Activated gamma-delta T cell treated with Interleukin-2 at 50 U/mL for 16 hours (primary cell): ENCODE data around the gene ARPC5L.
"Not testable (repeated sequence)": the region's sequence is repeated elsewhere in the genome, so short reads cannot be mapped to it uniquely, and the experiment has no call there.

Source experiments
- DNase-seq: peaks from one replicate; pipeline ENCODE4 v3.0.0-alpha.2; 2020

Gene ARPC5L

GRCh38 chr9:124861342-124862229 is at the start of gene ARPC5L, which contains the start of gene RPL35:
Gene ARPC5L (plus strand): TSS chr9:124862130. CDS start chr9:124869291, 7,161 bp downstream.
Gene RPL35 (minus strand): TSS chr9:124861957. CDS start chr9:124861912, 45 bp downstream.
- DNase-seq = peak; percentile 95

- DNase-seq = no peak
Measured at GRCh38 chr9:124812441-124812876, 49.5 kb upstream of the ARPC5L start.

- DNase-seq = no peak
Measured at GRCh38 chr9:124813041-124813440, 48.9 kb upstream of the ARPC5L start.

- DNase-seq = no peak
Measured at GRCh38 chr9:124813501-124814163, 48.3 kb upstream of the ARPC5L start.

- DNase-seq = no peak
Measured at GRCh38 chr9:124814164-124814535, 47.8 kb upstream of the ARPC5L start.

- no peak for DNase-seq
Measured at GRCh38 chr9:124815601-124816000, 46.3 kb upstream of the ARPC5L start.

GRCh38 chr9:124818431-124819281 is 43.3 kb upstream of the ARPC5L start:
- no peak for DNase-seq

GRCh38 chr9:124820698-124821623 is 41.0 kb upstream of the ARPC5L start:
- no peak for DNase-seq

- DNase-seq = no peak
Measured at GRCh38 chr9:124828489-124829333, 33.2 kb upstream of the ARPC5L start.

GRCh38 chr9:124829334-124829669 is 32.6 kb upstream of the ARPC5L start:
- no peak for DNase-seq

GRCh38 chr9:124830593-124830992 is 31.3 kb upstream of the ARPC5L start:
- DNase-seq = no peak

GRCh38 chr9:124831642-124832364 is 30.1 kb upstream of the ARPC5L start:
- no peak for DNase-seq

- no peak for DNase-seq
Measured at GRCh38 chr9:124834591-124834990, 27.3 kb upstream of the ARPC5L start.

GRCh38 chr9:124835026-124835557 is 26.8 kb upstream of the ARPC5L start:
- DNase-seq = no peak

GRCh38 chr9:124838132-124838531 is 23.8 kb upstream of the ARPC5L start:
- not testable (repeated sequence) for DNase-seq

- not testable (repeated sequence) for DNase-seq
Measured at GRCh38 chr9:124838567-124839275, 23.2 kb upstream of the ARPC5L start.

- DNase-seq = no peak
Measured at GRCh38 chr9:124839612-124840299, 22.2 kb upstream of the ARPC5L start.

- DNase-seq = no peak
Measured at GRCh38 chr9:124840300-124840833, 21.6 kb upstream of the ARPC5L start.
